ENCODE measurements around the gene XRCC5. TPM values are rescaled to one million over a fixed set of nuclear protein-coding genes. Genes with fewer than 3 reads are reported as not detected.

Gene XRCC5
- total RNA-seq, 1 donor from 2014 or later = 807 TPM

GRCh38 chr2:216149741-216150140 is 40.6 kb downstream of the XRCC5 start:
- Mint-ChIP-seq H3K9me3 (no peaks in the 10 kb centered on the region), H3K27me3 (ENCODE audit: insufficient read depth, low read depth) (peaks cover 2% of the 10 kb centered on the region), H3K4me1 (no peaks in the 10 kb centered on the region), H3K27ac (no peak overlapping the region), H3K4me3 (no peak overlapping the region), H3K36me3 (peaks cover 45% of the 10 kb centered on the region)
- H3K79me2 ChIP-seq (ENCODE audit: low read depth) = peaks cover 98% of the 10 kb centered on the region
- TF ChIP-seq EZH2 (IDR thresholded peaks at IDR 0.05) (no peak), CTCF (IDR thresholded peaks at IDR 0.05) (no peak), EZH2phosphoT487 (IDR thresholded peaks at IDR 0.05) (no peak)
- H3K27me3 ChIP-seq = no peaks in the 10 kb centered on the region
- DNase-seq (ENCODE audit: low spot score) = no peak
- H3K36me3 ChIP-seq = peaks cover 23% of the 10 kb centered on the region
- H3K27ac ChIP-seq = peak overlapping the region; percentile 39
- peaks cover 55% of the 10 kb centered on the region for H3F3A ChIP-seq (ENCODE audit: low read depth)
- no peak overlapping the region for H3K4me3 ChIP-seq
- H3K4me2 ChIP-seq = no peak overlapping the region
- peaks cover 93% of the 10 kb centered on the region for H4K20me1 ChIP-seq (ENCODE audit: low read depth)
- H3K4me1 ChIP-seq = peaks cover 44% of the 10 kb centered on the region
- no peak overlapping the region for H2AFZ ChIP-seq (replicated peaks)
- H3K9me3 ChIP-seq (ENCODE audit: low read depth) = no peaks in the 10 kb centered on the region
- no peak overlapping the region for H3K9ac ChIP-seq

GRCh38 chr2:216151313-216152025 is 42.3 kb downstream of the XRCC5 start:
- Mint-ChIP-seq H3K4me3 (no peak overlapping the region), H3K27ac (no peak overlapping the region), H3K4me1 (no peaks in the 10 kb centered on the region), H3K27me3 (ENCODE audit: insufficient read depth, low read depth) (peaks cover 2% of the 10 kb centered on the region), H3K36me3 (peaks cover 56% of the 10 kb centered on the region), H3K9me3 (no peaks in the 10 kb centered on the region)
- H3K9me3 ChIP-seq (ENCODE audit: low read depth) = no peaks in the 10 kb centered on the region
- H3K4me1 ChIP-seq = peaks cover 26% of the 10 kb centered on the region
- H2AFZ ChIP-seq (replicated peaks) = no peak overlapping the region
- TF ChIP-seq EZH2 (IDR thresholded peaks at IDR 0.05) = no peak
- TF ChIP-seq CTCF (IDR thresholded peaks at IDR 0.05) = peak; percentile 18
- peaks cover 85% of the 10 kb centered on the region for H4K20me1 ChIP-seq (ENCODE audit: low read depth)
- DNase-seq (ENCODE audit: low spot score) = no peak
- H3F3A ChIP-seq (ENCODE audit: low read depth) = peaks cover 51% of the 10 kb centered on the region
- H3K4me3 ChIP-seq = no peak overlapping the region
- peaks cover 98% of the 10 kb centered on the region for H3K79me2 ChIP-seq (ENCODE audit: low read depth)
- peaks cover 34% of the 10 kb centered on the region for H3K36me3 ChIP-seq
- H3K4me2 ChIP-seq = no peak overlapping the region
- no peak overlapping the region for H3K27ac ChIP-seq
- no peak overlapping the region for H3K9ac ChIP-seq
- no peaks in the 10 kb centered on the region for H3K27me3 ChIP-seq

GRCh38 chr2:216155954-216156353 is 46.8 kb downstream of the XRCC5 start:
- H3K4me2 ChIP-seq = no peak overlapping the region
- Mint-ChIP-seq H3K27me3 (ENCODE audit: insufficient read depth, low read depth) (peaks cover 2% of the 10 kb centered on the region), H3K27ac (no peak overlapping the region), H3K9me3 (no peaks in the 10 kb centered on the region), H3K4me3 (no peak overlapping the region), H3K4me1 (peaks cover 2% of the 10 kb centered on the region), H3K36me3 (peaks cover 48% of the 10 kb centered on the region)
- peaks cover 100% of the 10 kb centered on the region for H3K79me2 ChIP-seq (ENCODE audit: low read depth)
- H3K9ac ChIP-seq = no peak overlapping the region
- DNase-seq (ENCODE audit: low spot score) = no peak
- H3K36me3 ChIP-seq = peaks cover 36% of the 10 kb centered on the region
- H2AFZ ChIP-seq (replicated peaks) = no peak overlapping the region
- H3K27ac ChIP-seq = peak overlapping the region; percentile 40
- peaks cover 18% of the 10 kb centered on the region for H3K4me1 ChIP-seq
- H3F3A ChIP-seq (ENCODE audit: low read depth) = peaks cover 51% of the 10 kb centered on the region
- H3K27me3 ChIP-seq = no peaks in the 10 kb centered on the region
- H3K9me3 ChIP-seq (ENCODE audit: low read depth) = no peaks in the 10 kb centered on the region
- H3K4me3 ChIP-seq = no peak overlapping the region
- TF ChIP-seq EZH2phosphoT487 (IDR thresholded peaks at IDR 0.05) (no peak), CTCF (IDR thresholded peaks at IDR 0.05) (no peak)
- H4K20me1 ChIP-seq (ENCODE audit: low read depth) = peaks cover 87% of the 10 kb centered on the region

Measured in neural progenitor cell (in vitro differentiated cells).